Left cardiac atrium (tissue), 4 donors: ENCODE results near the gene EIPR1. TPM values are rescaled to one million over a fixed set of nuclear protein-coding genes. Genes with fewer than 3 reads are reported as not detected.
"Not testable (repeated sequence)": the region's sequence is repeated elsewhere in the genome, so short reads cannot be mapped to it uniquely, and the experiment has no call there.

Experiments used
- ATAC-seq, 2 donors: fragments of 200-7000 bp; cut with Tn5 transposase; one replicate each; pipeline ENCODE4 v1.9.1; 2020; ENCODE audit warnings: mild to moderate bottlenecking in 2 of 2, moderate library complexity in 2 of 2
- DNase-seq: peaks from one replicate; pipeline ENCODE4 v3.0.0-alpha.2; 2020
- intact Hi-C, 2 donors: fragments of 100-400 bp; cut with DNase I; formaldehyde crosslinking; loops; one replicate each; pipeline versions ENCODE4 v1.14.1 to v1.15.1; 2022 to 2023
- total RNA-seq, 2 donors: library from RNA; stranded (reverse); fragmentation: NEBNext Ultra II Directional; extraction: Animal tissue kit (Norgen Biotek cat#: 25700); gene quantifications; one replicate each; pipeline ENCODE4 v1.2.1, GENCODE V29; 2021
- donor health status: DM: no; HTN: yes; CAD: no.
- donor health status: DM: no; HTN: yes; CAD: no; lungs with severe emphysema.
- donor health status: DM: yes; HTN: yes; CAD: no.
- donor health status: Dilated cardiomyopathy.

EIPR1 gene
- total RNA-seq, 2 donors from 2014 or later: 11.0 to 11.4 TPM

GRCh38 chr2:3212984-3213383, 164.6 kb downstream of the EIPR1 start:
- ATAC-seq (no peak), DNase-seq (no peak)
- intact Hi-C loops: no loop called here

DNA sequence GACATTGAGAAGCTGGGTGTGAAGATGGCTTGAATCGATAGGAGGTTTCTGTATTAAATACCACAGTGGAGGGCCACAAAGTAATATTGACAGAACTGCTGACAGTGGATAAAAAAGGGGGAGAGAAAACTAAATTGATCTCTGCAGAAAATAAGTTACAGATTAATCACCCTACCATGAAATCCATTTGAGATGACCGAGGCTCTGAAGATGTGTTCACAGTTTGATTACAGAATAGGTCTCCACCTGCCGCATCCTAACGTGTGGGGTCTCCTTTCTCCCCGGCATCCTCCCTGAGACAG, 165.6 kb downstream of the EIPR1 start:
- DNase-seq: no peak
- intact Hi-C loops: no loop called here
- no peak for ATAC-seq

DNA sequence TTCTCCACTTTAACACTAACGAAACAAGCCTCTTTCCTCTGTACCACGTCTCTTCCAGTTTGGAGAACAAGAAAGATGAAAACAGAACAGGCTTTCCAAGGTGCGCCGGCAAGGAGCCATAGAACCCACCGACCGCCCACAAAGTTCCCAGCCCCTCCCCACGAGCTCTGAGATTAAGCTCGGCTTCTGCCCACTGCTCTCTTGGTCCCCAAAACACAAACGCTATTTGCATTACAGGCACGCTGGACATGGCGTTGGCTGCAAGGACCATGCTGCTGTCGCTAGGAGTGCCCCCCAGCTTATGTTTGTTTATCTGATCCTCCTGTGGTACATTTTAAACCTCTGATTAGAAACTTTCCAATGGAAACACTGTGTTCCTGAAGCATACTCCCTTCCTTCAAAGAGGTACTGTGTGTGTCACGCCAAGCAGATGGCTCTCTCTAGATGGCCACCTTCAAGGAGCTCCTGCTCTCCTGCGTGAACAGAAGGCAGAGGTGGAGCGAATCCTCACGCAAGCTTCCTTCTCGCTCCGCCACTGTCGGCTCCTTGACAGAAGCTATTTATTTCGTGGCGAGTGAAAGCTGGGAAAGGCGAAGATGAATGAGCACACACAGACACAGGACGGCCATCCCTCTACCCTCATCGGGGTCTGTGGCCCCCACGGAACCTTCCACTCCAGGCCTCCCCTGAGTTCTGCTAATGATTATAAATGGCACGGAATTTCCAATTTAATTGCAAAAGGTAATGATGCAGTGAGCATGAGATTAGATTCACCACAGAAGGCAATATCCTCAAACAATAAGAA, 166.2 kb downstream of the EIPR1 start:
- intact Hi-C loops: no loop called here
- no peak for DNase-seq
- no peak for ATAC-seq

DNA sequence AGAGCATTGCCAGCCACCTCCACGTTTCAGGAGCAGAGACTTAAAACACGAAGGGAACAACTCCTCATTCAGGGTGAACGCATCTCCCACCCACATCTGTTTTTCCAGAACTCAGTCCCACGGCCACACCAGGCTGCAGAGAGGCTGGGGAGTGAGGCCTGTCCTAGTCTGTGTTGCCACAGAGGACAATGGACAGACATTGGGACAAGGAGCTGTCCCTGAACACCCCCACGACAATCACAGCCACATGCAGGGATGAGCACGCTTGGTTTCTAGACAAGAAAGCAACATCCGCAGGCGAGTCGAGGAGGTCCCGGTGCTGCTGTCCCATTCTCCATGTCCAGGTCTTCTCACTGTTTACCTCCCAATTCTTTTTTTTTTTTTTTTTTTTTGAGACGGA, 167.4 kb downstream of the EIPR1 start:
- no peak for DNase-seq
- ATAC-seq: no peak

GRCh38 chr2:3209258-3209657, 168.4 kb downstream of the EIPR1 start:
- DNase-seq (no peak), ATAC-seq (no peak)
- intact Hi-C loops: no loop called here

More for the DNA sequence above, 167.4 kb downstream of the EIPR1 start:
- intact Hi-C loops: no loop called here

- DNase-seq: no peak
- ATAC-seq: no peak
- intact Hi-C loops: no loop called here
These were observed 169.0 kb downstream of the EIPR1 start for GRCh38 chr2:3208591-3208990.

- DNase-seq: no peak
- ATAC-seq: no peak
- intact Hi-C loops: no loop called here
These were observed 169.4 kb downstream of the EIPR1 start for GRCh38 chr2:3208179-3208578.

- ATAC-seq (no peak), DNase-seq (no peak)
- intact Hi-C loops: no loop called here
These were observed 170.5 kb downstream of the EIPR1 start for GRCh38 chr2:3207091-3207491.

DNA sequence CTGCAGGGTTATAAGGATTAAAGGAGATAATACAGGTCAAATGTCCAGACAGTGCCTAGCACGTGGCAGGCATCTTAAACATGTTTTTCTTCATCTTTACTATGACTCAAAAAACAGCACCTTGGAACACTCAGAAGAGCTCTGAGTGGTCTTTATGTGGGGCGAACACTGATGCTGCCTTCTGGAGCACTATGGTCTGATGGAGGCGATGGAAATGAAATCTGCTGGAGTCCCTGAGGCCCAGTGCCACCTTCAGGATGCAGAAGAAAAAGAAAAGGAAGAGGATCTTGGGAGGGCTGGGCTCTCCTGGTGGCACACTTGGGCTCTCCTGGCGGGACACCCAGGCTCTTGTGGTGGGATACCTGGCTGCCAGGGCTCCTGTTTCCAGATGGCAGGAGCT, 171.8 kb downstream of the EIPR1 start:
- intact Hi-C loops: no loop called here
- ATAC-seq (no peak), DNase-seq (no peak)

GRCh38 chr2:3204031-3204821, 173.4 kb downstream of the EIPR1 start:
- no peak for DNase-seq
- no peak for ATAC-seq
- intact Hi-C loops: no loop called here

GRCh38 chr2:3203497-3204019, 174.1 kb downstream of the EIPR1 start:
- ATAC-seq: no peak
- no peak for DNase-seq
- intact Hi-C loops: no loop called here

DNA sequence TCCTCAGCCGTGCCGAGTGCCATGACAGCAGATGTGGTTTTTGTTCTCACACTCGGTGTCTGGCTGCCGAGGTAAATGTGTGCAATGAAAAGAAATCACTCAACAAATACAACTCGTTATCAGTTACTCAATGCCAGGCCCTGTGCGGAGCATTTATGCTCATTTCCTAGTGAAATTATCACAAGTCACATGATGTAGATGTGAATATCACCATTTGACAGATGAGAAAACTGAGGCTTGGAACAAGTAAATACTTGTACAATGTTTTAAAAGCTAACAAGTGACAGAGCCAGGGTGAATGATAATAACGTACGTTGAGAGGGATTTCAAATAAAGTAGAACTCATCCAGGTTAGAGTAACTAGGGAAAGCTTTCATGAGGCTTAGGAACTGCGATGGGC, 174.7 kb downstream of the EIPR1 start:
- ATAC-seq (no peak), DNase-seq (no peak)
- intact Hi-C loops: no loop called here

DNA sequence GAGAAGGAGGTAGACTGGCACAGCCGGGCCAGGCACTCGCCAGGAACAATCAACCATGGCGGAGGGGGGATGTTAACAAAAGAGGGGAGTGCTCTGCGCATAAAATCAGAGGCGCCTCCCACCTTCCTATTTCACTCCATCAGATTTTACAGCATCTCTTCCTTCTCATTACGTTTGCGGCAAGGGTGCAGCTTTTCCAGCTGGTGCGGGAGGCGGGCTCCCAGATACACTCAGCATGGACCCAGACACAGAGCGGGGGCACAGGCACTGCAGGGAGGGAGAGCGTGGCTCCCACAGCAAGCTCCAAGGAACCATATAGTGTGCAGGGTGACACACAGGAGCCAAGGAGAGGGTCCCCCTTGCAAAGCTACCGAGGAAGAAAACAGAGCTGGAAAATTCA, 176.3 kb downstream of the EIPR1 start:
- intact Hi-C loops: no loop called here
- no peak for ATAC-seq
- no peak for DNase-seq

DNA sequence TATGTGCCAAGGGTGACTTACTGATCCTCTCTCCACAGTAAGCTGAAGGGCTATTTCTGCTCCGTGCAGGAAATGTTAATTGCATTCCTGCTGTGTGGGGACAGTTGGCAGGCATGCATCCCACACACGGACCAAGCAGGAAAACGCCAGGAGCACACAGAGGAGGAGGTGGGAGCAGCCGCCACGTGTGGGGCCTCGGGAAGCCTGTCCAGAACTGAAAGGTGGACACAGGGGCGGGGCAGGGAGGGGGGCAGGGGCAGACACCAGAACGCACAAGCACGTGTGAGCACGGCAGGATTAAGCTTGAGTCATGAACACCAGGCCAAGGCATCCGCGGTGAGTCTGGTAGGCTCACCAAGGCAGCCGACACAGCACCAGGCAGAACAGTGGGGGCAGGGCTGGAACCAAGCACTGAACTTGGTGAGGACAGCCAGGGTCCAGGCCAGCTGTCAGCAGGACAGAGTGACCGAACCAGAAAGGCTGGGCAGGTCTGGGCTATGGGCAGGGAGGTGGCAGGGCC, 177.1 kb downstream of the EIPR1 start:
- intact Hi-C loops: no loop called here
- DNase-seq (no peak), ATAC-seq (peak; percentile 22 to 74)

DNA sequence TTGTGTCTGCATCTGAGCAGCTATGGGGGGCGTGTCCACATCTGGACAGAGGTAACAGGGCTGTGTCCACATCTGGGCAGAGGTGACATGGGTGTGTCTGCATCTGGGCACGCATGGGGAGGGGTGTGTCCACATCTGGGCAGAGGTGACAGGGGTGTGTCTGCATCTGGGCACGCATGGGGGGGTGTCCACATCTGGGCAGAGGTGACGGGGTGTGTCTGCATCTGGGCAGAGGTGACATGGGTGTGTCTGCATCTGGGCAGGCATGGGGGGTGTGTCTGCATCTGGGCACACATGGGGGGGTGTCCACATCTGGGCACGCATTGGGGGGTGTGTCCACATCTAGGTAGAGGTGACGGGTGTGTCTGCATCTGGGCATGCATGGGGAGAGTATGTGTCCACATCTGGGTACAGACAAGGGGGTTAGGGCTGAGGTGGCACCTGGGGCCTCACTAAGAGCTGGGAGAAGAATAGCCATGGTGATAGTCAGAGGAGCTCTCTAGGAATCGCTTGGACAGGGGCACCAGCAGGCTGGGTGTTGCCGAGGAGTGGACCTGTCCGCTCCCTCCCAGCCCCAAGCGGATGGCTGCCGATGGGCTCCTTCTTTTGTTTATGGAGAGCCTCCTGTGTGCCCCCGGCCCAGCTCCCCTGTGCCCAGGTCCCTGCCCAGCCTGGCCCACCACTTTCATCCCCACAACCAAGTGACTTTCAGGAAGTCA, 177.8 kb downstream of the EIPR1 start:
- no peak for ATAC-seq
- intact Hi-C loops: no loop called here

DNA sequence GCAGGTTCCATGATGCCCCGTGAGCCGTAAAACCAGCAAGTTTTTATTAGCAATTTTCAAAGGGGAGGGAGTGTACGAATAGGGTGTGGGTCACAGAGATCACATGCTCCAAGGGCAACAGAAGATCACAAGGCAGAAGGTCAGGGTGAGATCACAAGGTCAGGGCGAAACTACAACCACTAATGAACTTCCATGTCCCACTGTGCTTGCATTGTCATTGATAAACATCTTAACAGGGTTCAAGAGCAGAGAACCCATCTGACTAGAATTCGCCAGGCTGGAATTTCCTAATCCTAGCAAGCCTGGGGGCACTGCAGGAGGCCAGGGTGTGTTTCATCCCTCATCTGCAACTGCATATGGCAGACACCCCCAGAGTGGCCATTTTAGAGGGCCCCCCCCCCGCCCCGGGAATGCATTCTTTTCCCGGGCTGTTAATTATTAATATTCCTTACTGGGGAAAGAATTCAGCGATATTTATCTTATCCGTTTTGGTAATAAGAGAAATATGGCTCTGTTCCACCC, 178.9 kb downstream of the EIPR1 start:
- intact Hi-C loops, DNase-seq, ATAC-seq: not testable (repeated sequence)

More for the DNA sequence above, 177.8 kb downstream of the EIPR1 start:
- no peak for DNase-seq

DNA sequence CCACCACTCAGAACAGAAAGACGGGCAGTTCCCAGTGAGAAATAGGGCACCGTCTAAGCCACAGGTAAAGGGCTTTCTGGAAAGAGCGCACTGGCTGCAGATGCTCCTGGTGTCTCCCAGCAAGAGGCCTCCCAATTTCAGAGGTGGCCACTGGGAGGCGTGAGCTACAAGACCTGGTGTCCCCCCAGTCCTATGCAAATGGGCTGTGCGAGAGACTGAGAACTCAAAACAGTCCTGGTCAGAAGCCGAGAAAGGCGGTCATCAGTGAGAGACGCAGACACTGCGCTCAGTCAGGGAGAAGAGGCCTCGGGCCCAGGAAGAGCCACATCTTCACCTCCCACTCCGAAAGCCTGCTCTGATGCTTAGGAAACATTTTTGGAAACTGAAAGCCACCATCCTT, 179.5 kb downstream of the EIPR1 start:
- ATAC-seq (no peak), DNase-seq (no peak)
- intact Hi-C loops: no loop called here

- intact Hi-C loops: no loop called here
- ATAC-seq: no peak
These were observed 180.3 kb downstream of the EIPR1 start for GRCh38 chr2:3197308-3197707.

GRCh38 chr2:3196716-3197115, 180.9 kb downstream of the EIPR1 start:
- ATAC-seq (no peak), DNase-seq (no peak)
- intact Hi-C loops: no loop called here

More at GRCh38 chr2:3197308-3197707, 180.3 kb downstream of the EIPR1 start:
- DNase-seq: no peak
